Vagina (tissue), 2 donors: ENCODE results near the gene ZBTB20.

Experiments
- POLR2A ChIP-seq, 2 donors: fragments of 450-650 bp; IDR thresholded peaks; one replicate each; pipeline ENCODE4 v1.6.1; 2017; ENCODE audit warnings: antibody characterized with exemption in 2 of 2, mild to moderate bottlenecking in 2 of 2, moderate library complexity in 2 of 2
- POLR2AphosphoS5 ChIP-seq, 2 donors: sonication (generic); formaldehyde crosslinking; IDR thresholded peaks; one replicate each; pipeline ENCODE4 v1.9.0; 2017; ENCODE audit warnings: antibody characterized with exemption in 2 of 2, mild to moderate bottlenecking in 2 of 2, low read depth in 1 of 2; ENCODE audit not compliant: insufficient read depth in 1 of 2
- TF ChIP-seq, protein P1 (sequence below), 3 experiments: fragments of 450-650 bp in 2 of 3; fragments of 200-600 bp in 1 of 3; sonication (generic) in 1 of 3; IDR thresholded peaks; one replicate each; pipeline ENCODE4 v1.5.1; 2017 to 2019; ENCODE audit warnings: antibody characterized with exemption in 3 of 3, mild to moderate bottlenecking in 2 of 3, moderate library complexity in 2 of 3

DNA sequence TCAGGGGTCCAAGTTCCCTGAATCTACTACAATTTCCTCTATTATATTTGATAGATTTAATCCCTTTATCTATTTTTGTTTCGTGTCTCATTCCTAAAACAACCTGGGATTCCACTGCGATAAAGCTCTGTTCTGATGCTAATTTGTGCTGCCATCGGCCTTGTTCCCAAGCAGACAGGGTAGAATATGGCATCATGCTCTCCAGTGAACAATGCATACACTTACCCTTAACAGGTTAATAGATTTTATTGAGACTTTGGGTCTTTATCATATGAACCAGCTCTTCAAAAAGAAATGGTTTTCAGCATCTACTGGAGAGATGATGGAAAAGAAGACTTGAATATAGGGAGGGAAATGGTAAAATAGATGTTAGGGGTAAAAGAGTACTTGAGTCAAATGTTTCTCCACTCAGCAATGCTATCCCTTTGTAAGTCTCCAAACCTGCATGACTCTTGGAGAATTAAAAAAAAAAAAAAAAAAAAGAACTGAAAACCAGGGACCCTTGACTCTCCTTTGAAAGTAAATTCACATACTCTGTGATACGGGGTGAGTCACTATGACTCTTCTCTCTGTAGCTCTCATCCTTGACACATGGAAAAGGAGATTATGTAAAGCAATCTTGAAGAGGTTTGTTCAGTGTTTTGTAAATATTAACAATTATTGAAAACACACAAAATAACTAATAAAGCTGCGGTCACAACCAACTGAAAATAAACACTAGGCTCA lies 268.8 kb downstream of the ZBTB20 start:
- no peak for TF ChIP-seq POLR2AphosphoS5 (IDR thresholded peaks at IDR 0.05; ENCODE audit: insufficient read depth in 1 of 2, low read depth in 1 of 2)
- TF ChIP-seq, protein P1, sequence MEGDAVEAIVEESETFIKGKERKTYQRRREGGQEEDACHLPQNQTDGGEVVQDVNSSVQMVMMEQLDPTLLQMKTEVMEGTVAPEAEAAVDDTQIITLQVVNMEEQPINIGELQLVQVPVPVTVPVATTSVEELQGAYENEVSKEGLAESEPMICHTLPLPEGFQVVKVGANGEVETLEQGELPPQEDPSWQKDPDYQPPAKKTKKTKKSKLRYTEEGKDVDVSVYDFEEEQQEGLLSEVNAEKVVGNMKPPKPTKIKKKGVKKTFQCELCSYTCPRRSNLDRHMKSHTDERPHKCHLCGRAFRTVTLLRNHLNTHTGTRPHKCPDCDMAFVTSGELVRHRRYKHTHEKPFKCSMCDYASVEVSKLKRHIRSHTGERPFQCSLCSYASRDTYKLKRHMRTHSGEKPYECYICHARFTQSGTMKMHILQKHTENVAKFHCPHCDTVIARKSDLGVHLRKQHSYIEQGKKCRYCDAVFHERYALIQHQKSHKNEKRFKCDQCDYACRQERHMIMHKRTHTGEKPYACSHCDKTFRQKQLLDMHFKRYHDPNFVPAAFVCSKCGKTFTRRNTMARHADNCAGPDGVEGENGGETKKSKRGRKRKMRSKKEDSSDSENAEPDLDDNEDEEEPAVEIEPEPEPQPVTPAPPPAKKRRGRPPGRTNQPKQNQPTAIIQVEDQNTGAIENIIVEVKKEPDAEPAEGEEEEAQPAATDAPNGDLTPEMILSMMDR (IDR thresholded peaks at IDR 0.05) = no peak
- no peak for TF ChIP-seq POLR2A (IDR thresholded peaks at IDR 0.05)
